NCI-H345 treated with DMSO at 0.1 percent for 48 hours (cell line): ENCODE measurements around the gene SOST.

ENCODE experiments used
- DNase-seq: peaks from one replicate; lab custom pipeline; 2025; ENCODE audit not compliant: unreplicated experiment; lab: John Stamatoyannopoulos, UW

The SOST gene

GRCh38 chr17:43709210-43709609 lies 49.4 kb downstream of the SOST start:
- DNase-seq = no peak

DNA sequence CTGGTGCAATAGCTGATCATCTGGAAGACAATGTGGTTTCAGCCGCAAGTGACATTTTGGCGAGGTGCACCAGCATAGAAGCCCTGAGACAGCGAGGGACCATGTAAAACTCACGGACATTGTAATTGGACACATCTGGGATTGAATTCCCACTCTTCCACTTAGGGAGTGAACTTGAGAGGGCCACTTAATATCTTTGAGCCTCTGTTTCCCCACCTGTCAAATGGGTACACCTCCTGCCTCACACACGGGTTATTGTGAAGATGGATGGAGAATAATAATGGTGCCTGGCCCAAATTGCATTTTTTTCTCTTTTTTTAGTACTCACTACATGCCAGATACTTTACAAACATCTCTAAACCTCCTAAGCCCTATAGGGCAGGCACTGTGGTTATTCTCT lies 51.4 kb downstream of the SOST start:
- DNase-seq = no peak

DNA sequence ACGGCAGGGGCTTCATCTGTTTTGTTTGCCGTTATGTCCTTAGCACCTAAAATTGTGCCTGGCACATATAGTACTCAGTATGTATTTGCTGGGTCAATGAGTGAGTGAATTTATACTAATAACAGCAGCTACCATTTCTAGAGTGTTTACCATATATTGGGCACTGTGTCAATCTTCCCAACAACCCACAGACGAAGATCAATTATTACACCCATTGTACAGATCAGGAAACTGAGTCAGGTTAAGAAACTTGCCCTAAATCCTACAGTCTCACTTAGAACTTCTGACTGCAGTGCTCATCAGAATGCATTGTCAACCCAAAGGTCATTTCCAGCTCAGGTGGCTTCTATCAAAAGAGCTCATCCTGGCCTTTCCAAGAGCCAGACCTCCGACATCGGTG lies 52.4 kb downstream of the SOST start:
- no peak for DNase-seq
